Neutrophil (primary cell): Measurements from ENCODE around the gene OSBPL6.

Source experiments
- H3K27ac ChIP-seq: fragments of 200-600 bp; sonication (generic); 2 replicates; pipeline ENCODE4 v1.5.1; 2016; ENCODE audit warnings: mild to moderate bottlenecking, moderate library complexity
- H3K27me3 ChIP-seq: fragments of 200-600 bp; sonication (generic); 2 replicates; pipeline ENCODE4 v1.6.0; 2016; ENCODE audit warnings: mild to moderate bottlenecking
- H3K36me3 ChIP-seq: fragments of 200-600 bp; sonication (generic); 2 replicates; pipeline ENCODE4 v1.5.1; 2017
- H3K4me1 ChIP-seq, 2 experiments: fragments of 200-600 bp in 1 of 2; sonication (generic) in 1 of 2; 1 replicate in 1 of 2; 2 replicates in 1 of 2; pipeline versions ENCODE4 v1.5.1 to v1.6.1; 2013 to 2016; ENCODE audit warnings: low read depth in 1 of 2, low read length in 1 of 2, mild to moderate bottlenecking in 1 of 2, moderate library complexity in 1 of 2; ENCODE audit not compliant: control insufficient read depth in 1 of 2, insufficient read depth in 1 of 2
- H3K4me3 ChIP-seq, 2 experiments: fragments of 200-600 bp in 1 of 2; sonication (generic) in 1 of 2; 1 replicate in 1 of 2; 2 replicates in 1 of 2; pipeline ENCODE4 v1.5.1; 2013 to 2016; ENCODE audit warnings: low read depth in 1 of 2, low read length in 1 of 2, mild to moderate bottlenecking in 1 of 2, moderate library complexity in 1 of 2
- H3K9me3 ChIP-seq: fragments of 200-600 bp; sonication (generic); 2 replicates; pipeline ENCODE4 v1.5.1; 2016
- TF ChIP-seq, protein P1 (sequence below): fragments of 200-600 bp; sonication (generic); IDR thresholded peaks from 2 replicates; pipeline ENCODE4 v1.5.1; 2016; ENCODE audit warnings: antibody characterized with exemption

The OSBPL6 gene

DNA sequence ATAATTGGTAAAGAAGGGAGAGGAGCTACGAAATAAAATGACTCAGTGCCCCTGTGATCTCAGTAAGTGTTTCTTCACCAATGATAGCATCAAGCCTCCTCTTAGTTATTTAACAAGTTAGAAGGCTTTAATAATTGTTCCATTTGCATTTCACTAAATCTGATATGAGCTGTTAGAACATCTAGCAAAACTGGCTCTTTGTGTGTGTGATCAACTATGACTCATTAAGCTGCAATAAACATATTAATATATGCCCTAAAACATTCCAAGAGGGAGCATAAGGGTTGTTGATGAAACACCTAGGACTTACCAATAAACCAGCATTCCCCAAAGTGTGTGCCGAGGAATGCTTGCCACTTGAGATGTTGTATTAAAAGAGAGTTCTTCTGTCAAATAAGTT is 115.2 kb downstream of the OSBPL6 start:
- H3K9me3 ChIP-seq: no peaks in the 10 kb centered on the region
- no peak overlapping the region for H3K27ac ChIP-seq
- TF ChIP-seq, protein P1, sequence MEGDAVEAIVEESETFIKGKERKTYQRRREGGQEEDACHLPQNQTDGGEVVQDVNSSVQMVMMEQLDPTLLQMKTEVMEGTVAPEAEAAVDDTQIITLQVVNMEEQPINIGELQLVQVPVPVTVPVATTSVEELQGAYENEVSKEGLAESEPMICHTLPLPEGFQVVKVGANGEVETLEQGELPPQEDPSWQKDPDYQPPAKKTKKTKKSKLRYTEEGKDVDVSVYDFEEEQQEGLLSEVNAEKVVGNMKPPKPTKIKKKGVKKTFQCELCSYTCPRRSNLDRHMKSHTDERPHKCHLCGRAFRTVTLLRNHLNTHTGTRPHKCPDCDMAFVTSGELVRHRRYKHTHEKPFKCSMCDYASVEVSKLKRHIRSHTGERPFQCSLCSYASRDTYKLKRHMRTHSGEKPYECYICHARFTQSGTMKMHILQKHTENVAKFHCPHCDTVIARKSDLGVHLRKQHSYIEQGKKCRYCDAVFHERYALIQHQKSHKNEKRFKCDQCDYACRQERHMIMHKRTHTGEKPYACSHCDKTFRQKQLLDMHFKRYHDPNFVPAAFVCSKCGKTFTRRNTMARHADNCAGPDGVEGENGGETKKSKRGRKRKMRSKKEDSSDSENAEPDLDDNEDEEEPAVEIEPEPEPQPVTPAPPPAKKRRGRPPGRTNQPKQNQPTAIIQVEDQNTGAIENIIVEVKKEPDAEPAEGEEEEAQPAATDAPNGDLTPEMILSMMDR: no peak
- H3K4me3 ChIP-seq: no peak overlapping the region
- H3K36me3 ChIP-seq: no peaks in the 10 kb centered on the region
- peaks cover 21 to 23% of the 10 kb centered on the region in 2 experiments for H3K4me1 ChIP-seq
- peaks cover 8% of the 10 kb centered on the region for H3K27me3 ChIP-seq

DNA sequence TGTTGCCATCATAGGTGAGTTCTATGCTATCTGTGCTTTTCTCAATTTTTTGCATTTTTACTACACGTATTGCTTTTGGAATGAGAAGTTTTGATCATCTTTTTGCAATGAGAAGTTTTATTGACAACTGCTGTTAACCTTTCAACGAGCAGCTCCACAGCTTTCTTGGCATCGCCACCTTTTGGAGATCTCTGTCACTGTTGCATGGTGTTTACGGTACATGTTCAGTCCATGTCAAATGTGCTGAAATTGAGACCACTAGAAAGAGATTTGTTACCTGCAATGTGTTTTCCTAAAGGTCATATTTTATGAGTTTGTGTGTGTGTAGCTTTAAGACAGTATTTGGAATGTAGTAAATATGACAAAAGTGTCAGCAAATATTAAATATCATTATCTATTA is 120.8 kb downstream of the OSBPL6 start:
- no peak overlapping the region for H3K27ac ChIP-seq
- no peaks in the 10 kb centered on the region for H3K4me1 ChIP-seq
- TF ChIP-seq, protein P1: no peak
- no peaks in the 10 kb centered on the region for H3K9me3 ChIP-seq
- H3K4me3 ChIP-seq: no peak overlapping the region
- H3K36me3 ChIP-seq: no peaks in the 10 kb centered on the region
- H3K27me3 ChIP-seq: peaks cover 8% of the 10 kb centered on the region

DNA sequence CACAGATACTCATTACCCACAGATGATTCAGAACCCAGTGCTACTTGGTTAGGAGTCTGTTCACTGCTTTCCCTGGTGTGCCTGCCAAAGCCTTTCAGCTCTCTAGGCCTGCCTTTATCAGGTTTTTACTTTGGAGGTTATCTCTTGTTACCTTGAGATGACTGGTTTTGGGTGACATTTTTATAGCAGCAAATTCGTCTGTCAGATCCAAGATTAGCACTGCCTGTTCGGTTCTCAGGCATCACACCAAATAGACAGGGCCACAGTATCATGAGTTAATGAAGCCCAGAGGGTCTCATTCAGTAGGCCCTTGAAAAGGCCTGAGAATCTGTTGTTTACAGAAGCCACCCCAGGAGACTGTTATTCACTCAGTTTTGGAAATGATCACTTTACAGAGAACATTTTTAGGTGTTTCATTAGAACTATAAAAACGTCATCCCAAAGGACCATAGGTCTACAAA is 121.2 kb downstream of the OSBPL6 start:
- Histone ChIP-seq H3K4me3 (no peak overlapping the region), H3K27ac (no peak overlapping the region), H3K36me3 (no peaks in the 10 kb centered on the region), H3K9me3 (no peaks in the 10 kb centered on the region), H3K4me1 (no peaks in the 10 kb centered on the region), H3K27me3 (peaks cover 8% of the 10 kb centered on the region)
- TF ChIP-seq, protein P1: no peak

DNA sequence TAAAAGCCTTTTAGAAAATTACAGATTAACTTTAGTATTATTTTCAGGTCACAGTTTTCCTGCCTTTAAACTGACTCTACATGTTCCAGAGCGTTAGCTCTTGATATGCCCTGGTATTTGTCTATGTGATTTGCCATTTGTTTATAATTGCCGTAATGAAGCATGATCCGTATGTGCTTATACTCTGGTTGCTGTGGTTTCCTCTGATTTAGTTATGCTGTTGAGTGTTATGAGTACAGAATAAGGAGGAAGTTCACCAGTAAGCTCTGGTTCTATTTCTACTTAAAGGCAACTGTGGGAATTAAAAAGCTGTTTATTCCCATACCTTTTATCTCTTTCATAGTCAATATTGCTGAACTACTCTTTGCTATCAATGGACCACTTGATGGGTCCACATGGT is 123.5 kb downstream of the OSBPL6 start:
- Histone ChIP-seq H3K27me3 (peaks cover under 1% of the 10 kb centered on the region), H3K9me3 (no peaks in the 10 kb centered on the region), H3K36me3 (no peaks in the 10 kb centered on the region), H3K4me3 (no peak overlapping the region), H3K27ac (no peak overlapping the region), H3K4me1 (no peaks in the 10 kb centered on the region)
- TF ChIP-seq, protein P1: no peak

DNA sequence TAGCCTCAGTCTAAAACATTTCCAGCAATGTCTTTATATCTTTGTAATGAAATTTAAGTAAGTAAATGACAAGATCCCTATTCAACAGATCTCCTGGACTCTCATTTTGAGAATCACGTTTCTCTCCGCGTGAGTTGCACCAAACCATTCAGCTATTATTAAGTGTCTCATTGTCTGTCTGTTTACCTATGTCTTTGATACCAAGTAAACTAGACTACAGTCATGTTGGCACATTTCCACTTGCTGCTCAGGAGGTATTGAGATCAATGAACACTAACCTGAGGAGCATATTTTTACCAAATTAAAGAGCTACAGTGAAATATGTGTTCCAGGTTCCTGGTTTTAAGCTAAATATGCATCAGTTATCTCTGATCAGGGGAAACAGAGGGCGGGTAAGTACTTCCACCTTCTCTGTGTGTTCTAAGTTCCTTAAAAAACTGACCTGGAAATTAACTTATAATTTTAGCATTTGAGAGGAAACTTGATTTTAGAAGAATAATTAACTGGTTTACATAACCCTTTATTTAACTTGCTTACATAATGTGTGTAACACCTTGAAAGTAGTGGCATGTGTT is 125.8 kb downstream of the OSBPL6 start:
- H3K4me3 ChIP-seq: no peak overlapping the region
- no peak overlapping the region for H3K27ac ChIP-seq
- TF ChIP-seq, protein P1: no peak
- H3K27me3 ChIP-seq: peaks cover 21% of the 10 kb centered on the region
- no peaks in the 10 kb centered on the region for H3K36me3 ChIP-seq
- H3K4me1 ChIP-seq: no peaks in the 10 kb centered on the region
- no peaks in the 10 kb centered on the region for H3K9me3 ChIP-seq
